ENCODE data around the gene CSNK1G1.

DNA sequence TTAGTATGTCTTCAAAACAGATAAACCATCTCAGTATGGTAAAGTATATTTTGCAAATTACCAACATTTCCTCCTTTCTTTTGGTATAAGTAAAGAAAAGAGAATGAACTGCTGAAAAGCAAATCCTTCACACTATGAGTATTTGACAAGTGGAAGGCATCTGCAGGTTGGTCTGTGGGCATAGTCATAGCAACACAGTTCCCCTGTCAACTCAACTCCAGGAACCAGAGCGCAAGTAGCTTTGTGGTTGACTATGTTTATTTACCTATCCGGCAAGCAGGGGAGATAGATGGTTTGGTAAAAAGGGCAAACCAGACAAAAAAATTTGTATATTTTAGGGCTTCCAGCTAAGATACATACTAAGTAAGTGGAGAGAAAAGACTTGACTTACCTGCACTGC, 104.9 kb downstream of the CSNK1G1 start:
- no peak for TF ChIP-seq POLR2A (IDR thresholded peaks at IDR 0.05)
- no peak for TF ChIP-seq CTCF (IDR thresholded peaks at IDR 0.05)
